HG02884 (cell line): ENCODE data around the gene C11orf54.
"Not testable (repeated sequence)": the region's sequence is repeated elsewhere in the genome, so short reads cannot be mapped to it uniquely, and the experiment has no call there.

Experiments
- ATAC-seq: cut with Tn5 transposase; IDR thresholded peaks from one replicate; pipeline ENCODE4 v1.9.1; 2021; ENCODE audit warnings: mild to moderate bottlenecking, moderate library complexity; ENCODE audit not compliant: unreplicated experiment

The C11orf54 gene

DNA sequence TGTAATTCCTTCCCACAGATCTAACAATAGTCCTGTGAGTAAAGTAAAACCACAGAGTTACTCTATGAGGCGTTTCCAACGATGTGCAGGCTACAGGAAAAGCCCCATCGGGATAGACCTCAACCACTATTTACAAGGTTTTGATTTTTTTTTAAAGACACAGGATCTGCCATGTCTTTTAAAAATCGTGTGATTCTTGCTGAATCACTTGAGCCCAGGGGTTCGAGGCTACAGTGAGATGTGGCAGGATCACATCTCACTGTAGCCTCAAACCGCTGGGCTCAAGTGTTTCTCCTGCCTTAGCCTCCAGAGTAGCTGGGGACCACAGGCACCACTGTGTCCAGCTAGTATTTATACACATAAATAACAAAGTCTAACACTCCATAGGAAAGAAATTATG lies 8.0 kb upstream of the C11orf54 start:
- ATAC-seq = no peak

DNA sequence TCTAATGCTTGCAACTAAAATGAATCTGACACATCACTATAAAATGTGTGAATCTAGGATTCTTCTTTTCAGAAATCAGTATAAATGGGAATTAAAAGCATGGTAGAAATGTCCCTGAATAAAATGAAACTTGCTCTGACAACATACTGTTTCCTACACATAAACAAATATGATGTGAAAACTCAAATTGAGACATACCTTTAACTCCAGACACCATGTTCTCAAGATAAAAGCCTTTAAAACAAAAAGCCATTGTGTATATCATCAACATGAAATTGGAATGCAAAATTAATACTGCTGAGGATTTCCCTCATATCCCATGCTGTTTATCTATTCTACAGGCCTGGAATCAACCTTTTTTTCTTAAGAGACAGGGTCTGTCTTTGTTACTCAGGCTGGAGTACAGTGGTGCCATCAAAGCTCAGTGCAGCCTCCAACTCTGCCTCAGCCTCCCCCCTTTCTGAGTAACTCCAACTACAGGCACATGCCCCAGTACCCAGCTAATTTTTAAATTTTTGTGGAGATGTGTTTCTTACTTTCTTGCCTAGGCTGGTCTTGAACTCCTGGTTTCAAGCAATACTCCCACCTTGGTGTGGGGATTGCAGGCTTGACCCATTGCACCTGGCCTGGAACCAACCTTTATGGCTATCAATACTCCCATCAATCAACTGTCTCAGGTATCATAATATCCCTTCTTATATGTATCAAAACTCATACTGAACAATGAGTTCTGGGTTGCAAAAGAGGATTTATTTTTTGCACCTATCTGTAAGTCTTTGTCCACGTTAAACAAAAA lies 6.8 kb upstream of the C11orf54 start:
- no peak for ATAC-seq

DNA sequence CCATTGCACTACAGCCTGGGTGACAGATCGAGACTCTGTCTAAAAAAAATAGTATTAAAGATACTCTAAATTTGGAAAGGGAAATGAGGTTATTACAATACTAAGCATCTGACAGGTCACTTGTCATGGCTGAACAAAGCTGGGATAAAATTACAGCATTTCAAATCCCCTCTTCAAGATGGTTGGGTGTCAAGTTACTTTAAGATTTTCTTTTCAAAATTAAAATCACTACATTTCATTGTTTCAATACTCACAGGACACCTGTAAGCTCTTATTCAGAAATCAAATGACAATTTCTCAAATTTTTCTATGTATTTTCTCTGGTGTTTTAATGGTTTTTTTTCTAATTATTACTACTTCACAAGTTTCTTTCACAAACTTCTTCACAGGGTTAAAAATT lies 5.8 kb upstream of the C11orf54 start:
- no peak for ATAC-seq

DNA sequence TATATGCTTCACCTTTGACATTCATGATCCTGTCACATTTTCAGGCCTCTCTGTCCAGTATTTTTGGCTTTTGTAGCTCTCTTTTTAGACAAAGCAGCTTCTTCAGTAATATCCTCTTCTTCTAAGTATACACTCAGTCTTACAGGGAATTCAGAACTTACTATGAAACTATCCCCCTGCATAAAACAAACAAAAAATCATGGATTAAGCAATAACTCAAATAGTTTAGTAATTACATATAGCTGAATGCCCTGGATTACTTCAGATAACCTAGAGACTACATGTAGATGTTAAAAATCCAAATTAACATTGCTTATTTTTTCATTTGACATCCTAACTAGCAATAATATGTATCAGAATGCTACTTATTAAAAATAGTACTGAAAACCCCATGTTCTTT lies 5.3 kb upstream of the C11orf54 start:
- ATAC-seq = no peak

DNA sequence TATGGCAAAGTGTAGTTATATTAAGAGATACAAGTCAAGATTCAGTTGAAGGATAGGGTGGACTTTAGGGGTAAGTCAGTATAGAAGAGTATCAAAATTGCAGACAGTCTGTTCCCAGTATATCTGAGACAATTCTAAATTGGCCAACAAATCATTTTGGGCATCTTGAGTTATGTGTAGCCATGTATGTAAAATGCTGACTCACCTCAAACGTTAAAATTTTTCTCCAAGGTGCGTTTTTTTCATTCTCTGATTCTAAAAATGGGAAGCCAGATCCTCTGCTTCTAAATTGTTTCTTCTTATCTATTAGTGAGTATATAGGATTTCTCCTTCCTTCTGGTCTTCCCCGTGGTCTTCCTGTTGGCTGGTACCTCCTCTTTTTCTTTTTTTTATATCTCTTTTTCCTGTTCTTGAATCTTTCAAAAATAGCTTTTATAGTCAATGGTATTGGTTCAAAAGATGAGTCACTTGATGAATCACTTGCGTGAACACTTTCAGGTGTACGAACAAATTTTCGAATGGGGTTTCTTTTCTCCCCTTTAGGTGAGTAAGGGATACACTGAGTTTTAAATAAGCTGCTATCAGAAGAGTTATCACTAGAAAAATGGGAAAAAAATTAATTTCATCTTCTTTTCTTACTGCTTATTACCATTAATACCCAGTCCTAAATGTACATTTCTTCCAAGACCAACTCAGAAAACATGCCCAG lies 3.4 kb upstream of the C11orf54 start:
- no peak for ATAC-seq

DNA sequence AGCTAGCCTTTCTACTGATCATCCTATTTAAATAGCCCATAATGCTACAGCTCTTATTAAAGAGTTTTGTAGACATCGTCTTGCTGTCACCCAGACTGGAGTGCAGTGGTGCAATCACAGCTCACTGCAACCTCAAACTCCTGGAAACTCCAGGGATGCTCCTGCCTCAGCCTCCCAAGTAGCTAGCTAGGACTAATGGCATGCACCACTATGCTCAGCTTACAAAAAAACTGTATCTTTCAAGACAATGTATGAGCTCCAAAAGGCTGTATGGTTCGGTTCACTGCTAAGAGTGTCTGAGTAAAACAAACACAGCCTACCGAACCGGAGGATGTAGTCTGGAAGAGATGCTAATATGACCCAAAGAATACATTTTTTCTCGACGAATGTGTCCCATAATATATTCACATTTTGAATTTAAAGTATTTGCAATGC lies 2.8 kb upstream of the C11orf54 start:
- ATAC-seq = no peak

DNA sequence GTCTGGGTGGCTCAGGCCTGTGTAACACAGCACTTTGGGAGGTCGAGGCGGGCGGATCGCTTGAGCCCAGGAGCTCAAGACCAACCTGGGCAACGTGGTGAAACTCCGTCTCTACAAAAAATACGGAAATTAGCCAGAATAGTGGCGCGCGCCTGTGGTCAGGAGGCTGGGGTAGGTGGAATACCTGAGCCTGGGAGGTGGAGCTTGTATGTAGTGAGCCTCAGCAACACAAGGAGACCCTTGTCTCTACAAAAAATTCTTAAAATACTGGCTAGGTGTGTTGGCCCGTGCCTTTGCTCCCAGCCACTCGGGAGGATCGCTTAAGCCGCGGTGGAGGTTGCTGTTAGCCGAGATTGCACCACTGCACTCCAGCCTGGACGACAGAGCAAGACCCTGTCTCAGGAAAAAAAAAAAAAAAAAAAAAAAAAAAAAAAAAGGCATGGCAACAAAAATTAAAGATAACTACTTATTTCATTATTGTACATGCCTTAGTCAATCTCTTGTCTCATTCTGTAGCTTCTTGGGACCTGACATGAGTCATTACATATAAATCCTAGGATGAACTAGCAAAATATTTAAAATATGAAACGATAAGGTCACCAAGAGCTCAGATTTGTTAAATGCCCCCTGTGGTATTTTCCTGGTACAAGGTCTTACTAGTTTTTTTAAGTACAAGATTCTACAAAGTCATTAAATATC lies 1.3 kb upstream of the C11orf54 start:
- ATAC-seq = peak; percentile 18

DNA sequence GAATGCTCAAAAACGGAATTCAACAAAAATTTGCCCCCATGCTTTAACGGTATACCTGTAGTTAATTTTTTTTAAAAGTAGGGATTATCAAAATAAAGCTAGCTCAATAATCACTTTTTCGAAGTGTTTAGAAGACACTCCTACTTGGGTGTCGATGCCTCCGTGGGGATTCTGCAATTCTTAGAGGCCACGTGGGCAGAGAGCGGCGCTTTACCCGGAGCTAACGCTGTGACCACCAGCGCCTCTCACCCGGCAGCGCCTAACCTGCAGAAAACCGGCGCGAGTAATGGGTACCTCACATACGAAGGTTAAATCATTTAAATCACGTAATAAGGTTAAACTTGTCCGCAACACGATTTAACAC lies 760 bp upstream of the C11orf54 start:
- ATAC-seq = peak; percentile 27

DNA sequence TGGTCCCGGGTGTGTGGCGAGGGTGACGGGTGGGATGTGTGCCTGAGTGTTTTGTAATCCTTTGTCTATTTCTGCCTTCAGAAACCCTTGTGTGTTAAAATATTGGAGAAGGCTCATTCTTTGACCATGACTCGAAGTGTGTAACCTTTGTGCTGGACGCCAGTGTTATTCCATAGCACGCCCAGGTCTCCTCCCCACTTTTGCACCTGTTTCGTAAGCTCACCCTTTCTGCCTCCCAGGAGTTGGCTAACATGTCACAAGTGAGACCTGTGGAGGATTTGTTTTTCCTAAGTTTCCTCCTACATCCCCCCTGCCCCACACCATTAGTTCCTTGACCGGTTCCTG lies 382 bp downstream of the C11orf54 start:
- peak; percentile 17 for ATAC-seq

DNA sequence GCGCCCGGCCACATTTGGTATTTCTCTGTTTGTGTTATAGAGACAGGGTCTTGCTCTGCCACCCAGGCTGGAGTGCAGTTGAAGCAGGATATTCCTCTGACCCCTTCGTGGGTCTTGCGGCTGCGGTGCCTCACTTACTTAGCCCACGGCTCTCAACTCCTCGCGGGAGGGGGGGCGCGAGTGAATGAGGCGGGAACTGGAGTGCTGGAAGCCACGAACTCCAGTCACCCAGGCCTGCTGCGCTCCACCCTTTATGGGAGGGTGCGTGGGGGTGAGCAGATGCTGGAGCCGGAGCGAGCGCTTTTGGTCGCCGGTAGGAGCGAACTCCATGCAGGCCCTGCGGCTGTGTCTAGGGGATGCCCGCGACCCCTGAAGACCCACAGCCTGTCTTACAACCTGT lies 1.8 kb downstream of the C11orf54 start:
- no peak for ATAC-seq

DNA sequence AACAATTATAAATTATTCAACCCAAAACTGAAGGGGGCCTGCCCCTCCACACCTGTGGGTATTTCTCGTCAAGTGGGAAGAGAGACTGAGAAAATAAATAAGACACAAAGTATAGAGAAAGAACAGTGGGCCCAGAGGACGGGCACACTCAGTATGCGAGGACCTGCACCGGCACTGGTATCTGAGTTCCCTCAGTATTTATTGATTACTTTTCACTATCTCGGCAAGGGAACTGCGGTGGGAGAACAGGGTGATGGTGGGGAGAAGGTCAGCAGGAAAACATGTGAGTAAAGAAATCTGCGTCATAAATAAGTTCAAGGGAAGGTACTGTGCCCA lies 3.2 kb downstream of the C11orf54 start:
- ATAC-seq = no peak

DNA sequence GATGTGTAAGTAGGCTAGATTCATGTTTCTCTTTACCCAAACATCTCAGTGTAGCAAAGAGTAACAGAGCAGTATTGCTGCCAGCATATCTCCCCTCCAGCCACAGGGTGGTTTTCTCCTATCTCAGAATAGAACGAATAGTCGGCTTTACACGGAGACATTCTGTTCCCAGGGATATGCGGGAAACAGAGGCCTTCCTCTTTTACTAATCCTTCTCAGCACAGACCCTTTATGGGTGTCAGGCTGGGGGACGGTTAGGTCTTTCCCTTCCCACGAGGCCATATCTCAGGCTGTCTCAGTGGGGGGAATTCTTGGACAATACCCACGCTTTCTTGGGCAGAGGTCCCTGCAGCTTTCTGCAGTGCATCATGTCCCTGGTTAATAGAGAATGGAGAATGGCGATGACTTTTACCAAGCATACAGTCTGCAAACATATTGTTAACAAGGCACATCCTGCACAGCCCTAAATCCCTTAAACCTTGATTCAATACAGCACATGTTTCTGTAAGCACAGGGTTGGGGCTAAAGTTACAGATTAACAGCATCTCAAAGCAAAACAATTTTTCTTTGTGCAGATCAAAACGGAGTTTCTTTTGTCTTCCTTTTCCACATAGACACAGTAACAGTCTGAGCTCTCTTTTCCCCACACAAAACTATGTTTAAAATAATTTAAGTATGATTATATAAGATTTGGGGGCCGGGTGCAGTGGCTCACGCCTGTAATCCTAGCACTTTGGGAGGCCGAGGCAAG lies 3.7 kb downstream of the C11orf54 start:
- not testable (repeated sequence) for ATAC-seq

DNA sequence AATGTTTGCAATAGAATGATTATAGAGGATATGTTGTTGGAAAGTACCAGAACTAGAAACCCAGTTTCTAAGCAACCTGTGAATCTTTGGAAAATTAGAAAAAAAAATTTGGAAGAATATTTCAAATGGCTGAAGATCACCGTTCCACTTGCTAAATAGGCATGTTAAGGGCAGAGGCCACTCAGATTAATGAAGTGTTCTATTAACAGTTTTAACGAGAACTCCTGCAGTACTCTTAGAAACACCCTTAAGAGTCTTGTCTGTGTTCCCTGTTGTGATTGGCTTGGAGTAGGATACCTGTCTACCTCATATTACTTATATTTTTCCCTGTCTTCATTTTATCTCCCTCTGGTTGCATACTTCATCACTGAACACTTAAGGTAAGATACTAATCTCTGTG lies 4.6 kb downstream of the C11orf54 start:
- no peak for ATAC-seq

DNA sequence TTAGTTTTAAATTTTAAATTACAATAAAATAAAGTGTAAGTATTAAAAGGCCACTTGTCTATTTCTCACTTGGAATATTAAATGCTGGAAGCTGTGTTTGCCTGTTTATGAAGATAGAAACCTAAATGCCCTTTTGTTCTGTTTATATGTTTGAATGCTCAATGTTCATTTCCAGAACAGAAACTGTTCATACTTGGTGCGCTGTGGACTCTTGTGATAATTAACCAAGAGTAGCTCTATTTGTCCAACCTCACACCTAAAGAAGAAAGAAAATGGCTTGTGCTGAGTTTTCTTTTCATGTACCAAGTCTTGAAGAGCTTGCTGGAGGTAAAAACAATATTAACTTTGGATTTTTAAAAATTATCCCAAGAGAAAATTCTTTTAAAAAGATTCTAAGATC lies 5.7 kb downstream of the C11orf54 start:
- ATAC-seq = peak; percentile 69

DNA sequence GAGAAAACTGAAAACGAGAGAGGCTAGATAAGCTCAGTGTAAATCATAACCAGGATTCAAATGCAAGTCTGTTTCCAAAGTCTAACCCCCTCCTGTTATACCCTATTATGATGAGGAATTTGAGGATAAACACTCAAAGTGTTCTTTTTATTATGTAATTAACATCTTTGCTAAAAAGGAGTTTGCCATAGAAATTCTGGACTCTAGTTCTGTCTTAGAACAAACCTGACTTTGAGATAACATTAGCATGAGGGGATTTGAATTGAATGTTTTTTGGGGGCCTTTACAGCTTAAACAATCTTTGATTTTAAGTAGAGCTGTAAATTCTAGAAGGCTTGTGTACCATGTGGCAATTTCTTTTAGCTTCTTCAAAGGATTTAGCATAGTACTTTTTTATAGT lies 9.5 kb downstream of the C11orf54 start:
- no peak for ATAC-seq

DNA sequence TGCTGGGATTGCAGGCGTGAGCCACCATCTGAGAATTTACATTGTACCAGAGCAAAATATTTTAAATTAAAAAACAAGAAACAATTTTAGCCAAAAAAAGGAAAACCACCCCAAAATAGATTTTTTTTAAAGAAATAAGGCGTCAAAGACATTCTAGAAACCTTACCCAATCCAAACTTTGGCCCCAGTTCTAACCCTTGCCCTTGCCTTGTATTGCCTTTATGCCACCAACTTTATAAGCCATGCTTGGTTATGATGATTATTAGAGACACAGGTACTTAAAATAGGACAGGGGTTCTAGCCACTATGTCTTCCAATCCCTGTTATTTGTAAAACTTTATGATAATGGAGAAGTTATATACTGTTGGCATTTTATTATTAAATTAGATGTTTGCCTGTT lies 11.8 kb downstream of the C11orf54 start:
- no peak for ATAC-seq

DNA sequence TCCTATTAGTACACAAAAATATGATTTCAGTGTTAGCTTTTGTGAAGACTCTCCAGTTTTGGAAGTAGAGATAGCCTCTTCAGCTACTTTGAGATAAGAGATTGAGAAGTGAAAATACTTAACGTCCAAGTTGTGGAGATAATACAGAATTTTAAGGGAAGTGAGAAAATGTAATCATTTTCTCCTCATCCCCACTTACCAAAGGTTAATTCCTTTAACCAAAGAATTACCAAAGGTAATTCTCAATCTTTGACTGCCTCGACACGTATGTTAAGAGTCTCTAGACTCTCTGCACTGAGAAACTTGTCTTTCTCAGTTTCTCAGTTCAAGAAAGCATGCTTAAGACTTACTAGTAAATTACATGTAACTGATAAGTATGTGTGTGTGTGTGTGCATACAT lies 15.3 kb downstream of the C11orf54 start:
- no peak for ATAC-seq

DNA sequence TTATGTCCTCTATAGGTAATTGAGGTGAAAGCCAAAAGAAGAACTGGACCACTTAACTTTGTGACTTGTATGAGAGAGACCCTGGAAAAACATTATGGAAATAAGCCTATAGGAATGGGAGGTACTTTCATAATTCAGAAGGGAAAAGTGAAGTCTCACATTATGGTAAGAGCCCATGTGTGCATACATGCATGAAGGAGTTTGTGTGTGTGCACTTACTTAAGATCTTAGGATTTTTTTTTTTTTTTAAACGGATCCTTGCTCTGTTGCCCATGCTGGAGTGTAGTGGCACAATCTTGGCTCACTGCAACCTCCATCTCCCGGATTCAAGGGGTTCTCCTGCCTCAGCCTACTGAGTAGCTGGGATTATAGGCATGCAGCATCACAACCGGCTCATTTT lies 15.8 kb downstream of the C11orf54 start:
- ATAC-seq = no peak

DNA sequence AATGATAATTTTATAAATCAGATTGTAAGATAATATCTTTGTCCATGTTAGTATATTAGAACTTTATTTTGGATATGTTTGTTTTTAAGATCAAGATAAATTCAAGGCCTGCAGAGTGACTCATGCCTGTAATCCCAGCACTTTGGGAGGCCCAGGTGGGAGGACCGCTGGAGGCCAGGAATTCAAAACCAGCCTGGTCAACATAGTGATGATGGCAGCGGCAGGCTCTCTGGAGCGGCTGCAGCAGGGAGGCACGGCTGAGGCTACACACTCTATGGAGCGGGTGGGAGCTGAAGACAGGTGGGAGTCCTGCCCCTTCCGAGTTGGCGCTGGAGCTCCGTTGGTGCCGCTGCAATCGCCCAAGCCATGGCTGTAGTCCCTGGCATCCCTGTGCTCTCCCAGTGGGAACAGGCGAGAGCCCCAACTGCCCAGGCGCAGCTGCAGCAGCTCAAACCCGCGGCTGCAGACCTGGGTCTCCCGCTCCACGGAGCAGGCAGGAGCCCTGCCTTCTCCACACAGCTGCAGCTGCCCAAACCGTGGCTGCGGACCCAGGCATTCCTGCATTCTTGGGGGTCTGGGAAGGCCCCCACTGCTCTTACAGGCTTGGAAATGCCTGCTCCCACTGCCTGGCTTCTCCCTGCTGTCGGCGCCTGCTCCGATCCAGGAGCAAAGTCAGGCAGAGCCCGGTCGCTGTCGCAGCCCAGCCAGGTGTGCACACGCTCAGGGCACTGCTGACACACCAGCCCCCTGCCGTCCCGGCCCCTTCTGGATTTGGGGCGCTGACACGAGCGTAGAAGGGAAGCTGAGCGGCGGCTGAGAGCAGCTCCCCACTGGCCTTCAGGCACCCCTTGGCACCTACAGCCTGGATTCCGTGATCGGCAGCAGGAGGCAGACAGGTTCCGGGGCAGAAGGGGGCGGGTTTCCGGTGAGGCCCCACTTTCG lies 16.7 kb downstream of the C11orf54 start:
- no peak for ATAC-seq

DNA sequence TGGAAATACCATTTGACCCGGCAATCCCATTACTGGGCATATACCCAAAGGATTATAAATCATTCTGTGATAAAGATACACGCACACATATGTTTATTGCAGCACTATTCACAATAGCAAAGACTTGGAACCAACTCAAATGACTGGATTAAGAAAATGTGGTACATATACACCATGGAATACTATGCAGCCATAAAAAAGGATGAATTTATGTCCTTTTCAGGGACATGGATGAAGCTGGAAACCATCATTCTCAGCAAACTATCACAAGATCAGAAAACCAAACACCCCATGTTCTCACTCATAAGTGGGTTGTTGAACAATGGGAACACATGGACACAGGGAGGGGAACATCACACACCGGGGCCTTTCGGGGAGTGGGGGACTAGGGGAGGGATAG lies 17.7 kb downstream of the C11orf54 start:
- ATAC-seq = not testable (repeated sequence)
